CD4-positive, alpha-beta T cell (primary cell): ENCODE results near the gene ST3GAL3. TPM values are rescaled to one million over a fixed set of nuclear protein-coding genes. Genes with fewer than 3 reads are reported as not detected.

ENCODE experiments used
- ATAC-seq: fragments of 200-7000 bp; cut with Tn5 transposase; one replicate; pipeline ENCODE4 v1.10.0; 2022; ENCODE audit warnings: mild to moderate bottlenecking; ENCODE audit not compliant: poor library complexity
- CTCF ChIA-PET: fragments of 350-600 bp; sonication (Branson Sonifier 250); formaldehyde crosslinking; loops from one replicate; lab custom pipeline; 2021; ENCODE audit warnings: antibody characterized with exemption, inconsistent platforms; lab: Charles Lee
- POLR2A ChIA-PET: fragments of 350-600 bp; sonication (Branson Sonifier 250); formaldehyde crosslinking; loops from one replicate; lab custom pipeline; 2021; ENCODE audit warnings: antibody characterized with exemption, inconsistent platforms; lab: Charles Lee
- DNase-seq, 14 experiments: peaks; one replicate each; pipeline ENCODE4 v3.0.0-alpha.2; 2013 to 2020; ENCODE audit warnings: mixed read lengths in 2 of 14
- H3K27ac ChIP-seq, 2 donors: one replicate each; pipeline versions ENCODE4 v1.5.1 to v1.7.0; 2013; ENCODE audit warnings: low read length in 2 of 2, low read depth in 1 of 2, mild to moderate bottlenecking in 1 of 2
- H3K27me3 ChIP-seq, 2 experiments: 1 replicate in 1 of 2; 2 replicates in 1 of 2; pipeline versions ENCODE4 v1.6.1 to v1.7.0; 2013; ENCODE audit warnings: low read length in 2 of 2, control low read depth in 1 of 2, mild to moderate bottlenecking in 1 of 2, moderate library complexity in 1 of 2; ENCODE audit not compliant: insufficient read depth in 2 of 2, control insufficient read depth in 1 of 2
- H3K36me3 ChIP-seq: one replicate; pipeline ENCODE4 v1.6.1; 2013; ENCODE audit warnings: low read length, control low read depth; ENCODE audit not compliant: insufficient read depth
- H3K4me1 ChIP-seq: one replicate; pipeline ENCODE4 v1.6.1; 2013; ENCODE audit warnings: low read length, control low read depth; ENCODE audit not compliant: insufficient read depth
- H3K4me3 ChIP-seq: one replicate; pipeline ENCODE4 v1.5.1; 2013; ENCODE audit warnings: mild to moderate bottlenecking, low read length, moderate library complexity
- H3K9me3 ChIP-seq, 2 experiments: 1 replicate in 1 of 2; 2 replicates in 1 of 2; pipeline versions ENCODE4 v1.6.1 to v1.7.0; 2013; ENCODE audit warnings: low read length in 2 of 2, mild to moderate bottlenecking in 2 of 2, control low read depth in 1 of 2, moderate library complexity in 1 of 2; ENCODE audit not compliant: control insufficient read depth in 1 of 2, insufficient read depth in 1 of 2
- H3K27ac Mint-ChIP-seq: one replicate; pipeline ENCODE4 v1.8.0; 2020; ENCODE audit warnings: mixed read lengths
- H3K27me3 Mint-ChIP-seq: one replicate; pipeline ENCODE4 v1.8.0; 2021; ENCODE audit warnings: mixed read lengths
- H3K36me3 Mint-ChIP-seq: one replicate; pipeline ENCODE4 v1.8.0; 2021; ENCODE audit warnings: low read depth, mixed read lengths
- H3K4me1 Mint-ChIP-seq: one replicate; pipeline ENCODE4 v1.8.0; 2021; ENCODE audit warnings: low read depth, mixed read lengths
- H3K4me3 Mint-ChIP-seq: one replicate; pipeline ENCODE4 v1.8.0; 2020; ENCODE audit warnings: mild to moderate bottlenecking, mixed read lengths
- H3K9me3 Mint-ChIP-seq: one replicate; pipeline ENCODE4 v1.8.0; 2020; ENCODE audit warnings: mixed read lengths
- intact Hi-C, 2 experiments: fragments of 100-400 bp; cut with DNase I in 1 of 2; cut with micrococcal nuclease in 1 of 2; formaldehyde crosslinking; loops; one replicate each; pipeline versions ENCODE4 v1.15.1 to v1.9.0; 2023 to 2025; cut with DNase I, micrococcal nuclease
- total RNA-seq, 174 experiments: library from RNA in 2 of 174; stranded (reverse) in 2 of 174; gene quantifications; one replicate each; pipeline ENCODE4 v1.2.3 and lab custom pipeline; 2021 to 2026
- TF ChIP-seq, protein P1 (sequence below): fragments of 200-600 bp; IDR thresholded peaks from one replicate; pipeline ENCODE4 v1.8.0; 2022; ENCODE audit warnings: antibody characterized with exemption, mild to moderate bottlenecking

The ST3GAL3 gene
- total RNA-seq, 2 experiments from 2014 or later, result 17.6 to 20.5 TPM

- intact Hi-C loops, result no loop called here
- ChIA-PET POLR2A (no interaction called here), CTCF (no interaction called here)
- H3K4me1 ChIP-seq, result no peaks in the 10 kb centered on the region
- H3K9me3 Mint-ChIP-seq, result peaks cover 11% of the 10 kb centered on the region
- ATAC-seq (no peak), DNase-seq (no peak)
- no peak overlapping the region for H3K4me3 Mint-ChIP-seq
- no peaks in the 10 kb centered on the region for H3K4me1 Mint-ChIP-seq
- H3K9me3 ChIP-seq, result peaks cover 8 to 16% of the 10 kb centered on the region in 2 experiments
- H3K27me3 ChIP-seq, result no peaks in the 10 kb centered on the region
- H3K4me3 ChIP-seq, result no peak overlapping the region
- H3K27ac ChIP-seq, result no peak overlapping the region
- H3K27ac Mint-ChIP-seq, result no peak overlapping the region
- TF ChIP-seq, protein P1, sequence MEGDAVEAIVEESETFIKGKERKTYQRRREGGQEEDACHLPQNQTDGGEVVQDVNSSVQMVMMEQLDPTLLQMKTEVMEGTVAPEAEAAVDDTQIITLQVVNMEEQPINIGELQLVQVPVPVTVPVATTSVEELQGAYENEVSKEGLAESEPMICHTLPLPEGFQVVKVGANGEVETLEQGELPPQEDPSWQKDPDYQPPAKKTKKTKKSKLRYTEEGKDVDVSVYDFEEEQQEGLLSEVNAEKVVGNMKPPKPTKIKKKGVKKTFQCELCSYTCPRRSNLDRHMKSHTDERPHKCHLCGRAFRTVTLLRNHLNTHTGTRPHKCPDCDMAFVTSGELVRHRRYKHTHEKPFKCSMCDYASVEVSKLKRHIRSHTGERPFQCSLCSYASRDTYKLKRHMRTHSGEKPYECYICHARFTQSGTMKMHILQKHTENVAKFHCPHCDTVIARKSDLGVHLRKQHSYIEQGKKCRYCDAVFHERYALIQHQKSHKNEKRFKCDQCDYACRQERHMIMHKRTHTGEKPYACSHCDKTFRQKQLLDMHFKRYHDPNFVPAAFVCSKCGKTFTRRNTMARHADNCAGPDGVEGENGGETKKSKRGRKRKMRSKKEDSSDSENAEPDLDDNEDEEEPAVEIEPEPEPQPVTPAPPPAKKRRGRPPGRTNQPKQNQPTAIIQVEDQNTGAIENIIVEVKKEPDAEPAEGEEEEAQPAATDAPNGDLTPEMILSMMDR, result no peak
- H3K36me3 Mint-ChIP-seq, result peaks cover 68% of the 10 kb centered on the region
- H3K27me3 Mint-ChIP-seq, result no peaks in the 10 kb centered on the region
- no peaks in the 10 kb centered on the region for H3K36me3 ChIP-seq
Measured at GRCh38 chr1:43779805-43780403, 72.6 kb downstream of the ST3GAL3 start.

DNA sequence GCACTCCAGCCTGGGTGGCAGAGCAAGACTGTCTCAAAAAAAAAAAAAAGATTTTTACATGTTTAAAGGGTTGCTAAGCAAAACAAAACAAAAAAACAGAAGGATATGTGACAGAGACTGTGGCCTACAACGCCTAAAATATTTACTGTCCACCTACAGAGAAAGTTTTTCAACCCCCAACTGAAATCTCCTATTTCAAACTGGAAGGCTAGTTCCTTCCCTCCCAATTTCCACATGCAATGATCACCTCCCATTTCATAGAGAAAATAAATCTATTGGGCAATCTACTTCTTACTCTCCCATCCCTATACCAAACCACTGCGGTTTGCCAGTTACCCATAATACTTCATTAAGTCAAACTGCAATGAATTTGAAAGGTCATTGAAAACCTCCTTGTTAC lies 74.2 kb downstream of the ST3GAL3 start:
- Histone ChIP-seq H3K27ac (no peak overlapping the region), H3K27me3 (no peaks in the 10 kb centered on the region)
- POLR2A ChIA-PET, result no interaction called here

GRCh38 chr1:43783096-43783670 lies 75.8 kb downstream of the ST3GAL3 start:
- Histone ChIP-seq H3K27ac (no peak overlapping the region), H3K27me3 (no peaks in the 10 kb centered on the region), H3K4me3 (no peak overlapping the region), H3K36me3 (no peaks in the 10 kb centered on the region), H3K4me1 (no peaks in the 10 kb centered on the region), H3K9me3 (peaks cover 8 to 16% of the 10 kb centered on the region in 2 experiments)
- Mint-ChIP-seq H3K27me3 (no peaks in the 10 kb centered on the region), H3K4me1 (no peaks in the 10 kb centered on the region), H3K4me3 (no peak overlapping the region), H3K36me3 (peaks cover 35% of the 10 kb centered on the region), H3K9me3 (peaks cover 11% of the 10 kb centered on the region), H3K27ac (no peak overlapping the region)
- DNase-seq, result no peak
- TF ChIP-seq, protein P1, result no peak
- no peak for ATAC-seq
- intact Hi-C loops, result no loop called here
- CTCF ChIA-PET, result no interaction called here
- POLR2A ChIA-PET, result no interaction called here

More for the DNA sequence above, 74.2 kb downstream of the ST3GAL3 start:
- Mint-ChIP-seq H3K4me1 (no peaks in the 10 kb centered on the region), H3K4me3 (no peak overlapping the region), H3K36me3 (peaks cover 51% of the 10 kb centered on the region), H3K27me3 (no peaks in the 10 kb centered on the region), H3K9me3 (peaks cover 11% of the 10 kb centered on the region), H3K27ac (no peak overlapping the region)
- intact Hi-C loops, result no loop called here
- Histone ChIP-seq H3K36me3 (no peaks in the 10 kb centered on the region), H3K4me3 (no peak overlapping the region), H3K4me1 (no peaks in the 10 kb centered on the region), H3K9me3 (peaks cover 8 to 16% of the 10 kb centered on the region in 2 experiments)
- TF ChIP-seq, protein P1, result no peak
- DNase-seq (no peak), ATAC-seq (no peak)
- CTCF ChIA-PET, result no interaction called here
